H9 (cell line): Measurements from ENCODE around the gene PCDHGC5. TPM values are rescaled to one million over a fixed set of nuclear protein-coding genes. Genes with fewer than 3 reads are reported as not detected.

Source experiments
- DNase-seq: peaks from one replicate; pipeline ENCODE4 v3.0.0-alpha.2; 2017
- H2AFZ ChIP-seq: one replicate; pipeline ENCODE4 v1.6.1; 2013; ENCODE audit warnings: mild to moderate bottlenecking, low read length, control low read depth, moderate library complexity
- H2AK5ac ChIP-seq: 2 replicates; pipeline ENCODE4 v1.6.1; 2013; ENCODE audit warnings: low read length, control low read depth, mixed read lengths; ENCODE audit not compliant: insufficient read length
- H2BK120ac ChIP-seq: one replicate; pipeline ENCODE4 v1.6.1; 2013; ENCODE audit warnings: low read depth, mild to moderate bottlenecking, low read length, control low read depth, inconsistent platforms; ENCODE audit not compliant: poor library complexity, severe bottlenecking
- H2BK12ac ChIP-seq: 2 replicates; pipeline ENCODE4 v1.6.1; 2013; ENCODE audit warnings: low read length, control low read depth, mixed read lengths, low read depth; ENCODE audit not compliant: insufficient read length
- H2BK15ac ChIP-seq: 2 replicates; pipeline ENCODE4 v1.6.1; 2013; ENCODE audit warnings: low read depth, low read length, control low read depth
- H2BK20ac ChIP-seq: one replicate; pipeline ENCODE4 v1.6.1; 2013; ENCODE audit warnings: low read depth, mild to moderate bottlenecking, low read length, control low read depth, inconsistent platforms; ENCODE audit not compliant: poor library complexity, severe bottlenecking
- H2BK5ac ChIP-seq: 2 replicates; pipeline ENCODE4 v1.6.1; 2013; ENCODE audit warnings: low read length, control low read depth, mixed read lengths; ENCODE audit not compliant: insufficient read length
- H3K14ac ChIP-seq: 2 replicates; pipeline ENCODE4 v1.6.1; 2013; ENCODE audit warnings: low read length, control low read depth; ENCODE audit not compliant: insufficient read depth
- H3K18ac ChIP-seq: 2 replicates; pipeline ENCODE4 v1.6.1; 2013; ENCODE audit warnings: low read depth, mild to moderate bottlenecking, mixed read lengths, low read length, control low read depth; ENCODE audit not compliant: insufficient read length
- H3K23ac ChIP-seq: 2 replicates; pipeline ENCODE4 v1.6.1; 2013; ENCODE audit warnings: low read length, control low read depth, mixed read lengths, low read depth; ENCODE audit not compliant: insufficient read length
- H3K23me2 ChIP-seq: 2 replicates; pipeline ENCODE4 v1.6.1; 2013; ENCODE audit warnings: low read depth, mild to moderate bottlenecking, mixed read lengths, low read length, control low read depth; ENCODE audit not compliant: insufficient read length, poor library complexity, severe bottlenecking
- H3K27ac ChIP-seq: 2 replicates; pipeline ENCODE4 v1.5.1; 2013; ENCODE audit warnings: low read length, control low read depth, mixed read lengths, low read depth; ENCODE audit not compliant: insufficient read length
- H3K27me3 ChIP-seq: 2 replicates; pipeline ENCODE4 v1.6.1; 2013; ENCODE audit warnings: low read length, control low read depth, inconsistent platforms; ENCODE audit not compliant: insufficient read depth
- H3K4ac ChIP-seq: 2 replicates; pipeline ENCODE4 v1.6.1; 2013; ENCODE audit warnings: low read depth, mild to moderate bottlenecking, control low read depth, inconsistent platforms, low read length, moderate library complexity
- H3K4me1 ChIP-seq: 2 replicates; pipeline ENCODE4 v1.6.1; 2013; ENCODE audit warnings: low read length, control low read depth, inconsistent platforms; ENCODE audit not compliant: insufficient read depth
- H3K4me2 ChIP-seq: 2 replicates; pipeline ENCODE4 v1.6.1; 2013; ENCODE audit warnings: low read length, control low read depth, mixed read lengths; ENCODE audit not compliant: insufficient read length, insufficient read depth
- H3K56ac ChIP-seq: 2 replicates; pipeline ENCODE4 v1.6.1; 2013; ENCODE audit warnings: low read depth, mild to moderate bottlenecking, mixed read lengths, low read length, control low read depth; ENCODE audit not compliant: insufficient read length
- H3K79me1 ChIP-seq: 2 replicates; pipeline ENCODE4 v1.6.1; 2013; ENCODE audit warnings: low read depth, mild to moderate bottlenecking, moderate library complexity, low read length, control low read depth, inconsistent platforms; ENCODE audit not compliant: insufficient read depth, poor library complexity, severe bottlenecking
- H3K79me2 ChIP-seq: 2 replicates; pipeline ENCODE4 v1.6.1; 2013; ENCODE audit warnings: low read length, control low read depth, inconsistent platforms; ENCODE audit not compliant: insufficient read depth
- H3K9ac ChIP-seq: 2 replicates; pipeline ENCODE4 v1.6.1; 2013; ENCODE audit warnings: low read length, control low read depth, mixed read lengths; ENCODE audit not compliant: insufficient read length; ENCODE audit errors: extremely low read depth
- H3K9me3 ChIP-seq: one replicate; pipeline ENCODE4 v1.6.1; 2013; ENCODE audit warnings: low read depth, low read length, inconsistent platforms; ENCODE audit not compliant: control insufficient read depth
- H3T11ph ChIP-seq: one replicate; pipeline ENCODE4 v1.6.1; 2013; ENCODE audit warnings: mild to moderate bottlenecking, low read length, control low read depth, inconsistent platforms
- H4K20me1 ChIP-seq: one replicate; pipeline ENCODE4 v1.6.1; 2013; ENCODE audit not compliant: control insufficient read depth, insufficient read length, insufficient read depth
- H4K5ac ChIP-seq: 2 replicates; pipeline ENCODE4 v1.6.1; 2013; ENCODE audit warnings: low read depth, mild to moderate bottlenecking, mixed read lengths, low read length, control low read depth; ENCODE audit not compliant: insufficient read length
- H4K8ac ChIP-seq: replicated peaks from 2 replicates; pipeline ENCODE4 v1.6.1; 2013; ENCODE audit warnings: low read length, control low read depth, mixed read lengths, low read depth; ENCODE audit not compliant: insufficient read length
- H4K91ac ChIP-seq: 2 replicates; pipeline ENCODE4 v1.6.1; 2013; ENCODE audit warnings: low read depth, mild to moderate bottlenecking, moderate library complexity, mixed read lengths, low read length, control low read depth; ENCODE audit not compliant: insufficient read length
- H3K27ac Mint-ChIP-seq, 3 experiments: 2 replicates in 2 of 3; 3 replicates in 1 of 3; pipeline ENCODE4 v1.8.0; 2020 to 2021; ENCODE audit warnings: mixed read lengths in 3 of 3, mild to moderate bottlenecking in 1 of 3, moderate library complexity in 1 of 3
- H3K27me3 Mint-ChIP-seq: 2 replicates; pipeline ENCODE4 v1.8.0; 2021; ENCODE audit warnings: low read depth, mild to moderate bottlenecking, moderate library complexity, mixed read lengths
- H3K36me3 Mint-ChIP-seq, 3 experiments: 2 replicates in 2 of 3; 3 replicates in 1 of 3; pipeline ENCODE4 v1.8.0; 2020 to 2021; ENCODE audit warnings: low read depth in 3 of 3, mixed read lengths in 3 of 3; ENCODE audit not compliant: insufficient read depth in 1 of 3
- H3K4me1 Mint-ChIP-seq, 2 experiments: 2 replicates each; pipeline ENCODE4 v1.8.0; 2020; ENCODE audit warnings: mixed read lengths in 2 of 2
- H3K4me3 Mint-ChIP-seq, 2 experiments: 2 replicates in 1 of 2; 3 replicates in 1 of 2; pipeline ENCODE4 v1.8.0; 2020 to 2021; ENCODE audit warnings: mild to moderate bottlenecking in 2 of 2, mixed read lengths in 2 of 2, moderate library complexity in 1 of 2
- H3K9me3 Mint-ChIP-seq, 2 experiments: 2 replicates in 1 of 2; 3 replicates in 1 of 2; pipeline ENCODE4 v1.8.0; 2020; ENCODE audit warnings: mild to moderate bottlenecking in 2 of 2, mixed read lengths in 2 of 2, moderate library complexity in 1 of 2
- WGBS: extraction: QIAGEN DNeasy Blood & Tissue Kit; methylation state at CpG from one replicate; pipeline ENCODE4 v1.1.7; 2013; ENCODE audit warnings: missing lambda C conversion rate, low lambda C conversion rate, mixed read lengths; ENCODE audit not compliant: insufficient read length; ENCODE audit errors: extremely low coverage; 5-methylcytosine and 5-hydroxymethylcytosine counted together
- total RNA-seq: library from RNA; stranded (reverse); gene quantifications from 2 replicates; pipeline ENCODE4 v1.2.1, GENCODE V29; 2021
- TF ChIP-seq, protein P1 (sequence below): fragments of 200-600 bp; sonication (generic); conservative IDR thresholded peaks from 3 replicates; pipeline ENCODE4 v1.8.0; 2021; ENCODE audit warnings: antibody characterized with exemption, mild to moderate bottlenecking

The PCDHGC5 gene
- total RNA-seq, 1 experiment from 2014 or later = 0.66 TPM

GRCh38 chr5:141501761-141502160 lies 12.9 kb downstream of the PCDHGC5 start:
- Histone ChIP-seq H3K14ac (no peak overlapping the region), H2BK120ac (no peak overlapping the region), H3K27ac (no peak overlapping the region), H3K4ac (no peak overlapping the region), H3K23me2 (no peaks in the 10 kb centered on the region), H3T11ph (no peak overlapping the region), H2BK20ac (no peak overlapping the region), H3K4me1 (no peaks in the 10 kb centered on the region), H3K9me3 (no peaks in the 10 kb centered on the region), H4K5ac (no peak overlapping the region), H2BK15ac (no peak overlapping the region), H3K27me3 (no peaks in the 10 kb centered on the region), H3K4me2 (no peak overlapping the region), H2AK5ac (no peak overlapping the region), H3K18ac (no peak overlapping the region), H4K8ac (no peak overlapping the region), H2AFZ (no peak overlapping the region), H2BK12ac (no peak overlapping the region), H3K79me1 (no peaks in the 10 kb centered on the region), H3K23ac (no peak overlapping the region), H3K9ac (no peak overlapping the region), H4K91ac (no peak overlapping the region), H2BK5ac (no peak overlapping the region), H3K79me2 (no peaks in the 10 kb centered on the region), H3K56ac (no peak overlapping the region), H4K20me1 (no peaks in the 10 kb centered on the region)
- DNase-seq = no peak
- peak overlapping the region in 1 of 2 experiments; percentile 12; a peak in 2 of 5 replicates for H3K4me3 Mint-ChIP-seq
- TF ChIP-seq, protein P1, sequence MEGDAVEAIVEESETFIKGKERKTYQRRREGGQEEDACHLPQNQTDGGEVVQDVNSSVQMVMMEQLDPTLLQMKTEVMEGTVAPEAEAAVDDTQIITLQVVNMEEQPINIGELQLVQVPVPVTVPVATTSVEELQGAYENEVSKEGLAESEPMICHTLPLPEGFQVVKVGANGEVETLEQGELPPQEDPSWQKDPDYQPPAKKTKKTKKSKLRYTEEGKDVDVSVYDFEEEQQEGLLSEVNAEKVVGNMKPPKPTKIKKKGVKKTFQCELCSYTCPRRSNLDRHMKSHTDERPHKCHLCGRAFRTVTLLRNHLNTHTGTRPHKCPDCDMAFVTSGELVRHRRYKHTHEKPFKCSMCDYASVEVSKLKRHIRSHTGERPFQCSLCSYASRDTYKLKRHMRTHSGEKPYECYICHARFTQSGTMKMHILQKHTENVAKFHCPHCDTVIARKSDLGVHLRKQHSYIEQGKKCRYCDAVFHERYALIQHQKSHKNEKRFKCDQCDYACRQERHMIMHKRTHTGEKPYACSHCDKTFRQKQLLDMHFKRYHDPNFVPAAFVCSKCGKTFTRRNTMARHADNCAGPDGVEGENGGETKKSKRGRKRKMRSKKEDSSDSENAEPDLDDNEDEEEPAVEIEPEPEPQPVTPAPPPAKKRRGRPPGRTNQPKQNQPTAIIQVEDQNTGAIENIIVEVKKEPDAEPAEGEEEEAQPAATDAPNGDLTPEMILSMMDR = no peak
- H3K27me3 Mint-ChIP-seq = no peaks in the 10 kb centered on the region; the same call in 1 of the 2 replicates
- WGBS = no CpG with 5 or more reads among the region's 7 CpGs
- H3K9me3 Mint-ChIP-seq = no peaks in the 10 kb centered on the region
- peaks cover 6 to 16% (median 8%) of the 10 kb centered on the region in 3 experiments; a peak in 6 of 7 replicates for H3K36me3 Mint-ChIP-seq
- H3K4me1 Mint-ChIP-seq = peaks cover 4 to 5% of the 10 kb centered on the region in 2 experiments
- H3K27ac Mint-ChIP-seq = peak overlapping the region in 2 of 3 experiments; percentile 5 to 68; a peak in 2 of 7 replicates
